GM18907 (cell line): ENCODE results near the gene AGPAT4.

Experiments used
- ATAC-seq: cut with Tn5 transposase; IDR thresholded peaks from one replicate; pipeline ENCODE4 v1.9.1; 2021; ENCODE audit warnings: mild to moderate bottlenecking, moderate library complexity; ENCODE audit not compliant: unreplicated experiment

AGPAT4 gene

DNA sequence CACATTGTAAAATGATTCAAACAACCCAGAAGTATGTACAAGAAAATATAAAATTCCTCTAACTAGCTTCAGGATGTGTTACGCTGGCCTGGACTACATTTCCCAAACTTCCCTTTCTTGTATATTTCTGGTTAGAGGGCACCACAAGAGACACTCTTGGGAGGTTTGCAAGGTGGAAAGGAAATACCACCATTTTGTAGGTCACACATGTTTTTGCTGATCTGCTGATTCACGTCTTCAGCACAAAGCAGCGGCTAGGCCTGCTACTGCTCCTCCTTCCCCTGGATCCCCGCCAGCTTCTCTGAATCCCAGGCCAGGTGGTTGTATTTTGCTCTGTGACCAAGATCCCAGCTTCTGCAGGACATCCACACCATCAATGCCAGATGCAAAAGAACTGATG is 104.2 kb downstream of the AGPAT4 start:
- ATAC-seq, result peak; percentile 0

DNA sequence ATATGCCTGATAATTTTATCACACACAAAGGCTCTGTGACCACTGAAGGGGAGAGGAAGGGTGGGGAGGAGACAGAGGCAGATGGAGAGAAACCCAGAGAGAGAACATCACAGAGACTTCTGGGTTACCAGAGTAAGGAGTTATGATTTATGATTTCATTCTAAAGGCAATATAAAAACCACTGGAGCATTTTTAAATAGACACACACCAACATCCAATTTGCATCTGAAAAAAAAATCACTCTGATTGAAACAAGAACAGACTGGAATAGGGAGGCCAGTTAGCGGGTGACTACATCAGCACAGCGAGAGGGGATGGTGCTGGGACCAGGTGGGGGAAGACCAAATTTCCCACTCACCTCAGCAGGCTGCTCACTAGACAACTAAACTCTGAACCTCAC is 104.8 kb downstream of the AGPAT4 start:
- ATAC-seq, result no peak

DNA sequence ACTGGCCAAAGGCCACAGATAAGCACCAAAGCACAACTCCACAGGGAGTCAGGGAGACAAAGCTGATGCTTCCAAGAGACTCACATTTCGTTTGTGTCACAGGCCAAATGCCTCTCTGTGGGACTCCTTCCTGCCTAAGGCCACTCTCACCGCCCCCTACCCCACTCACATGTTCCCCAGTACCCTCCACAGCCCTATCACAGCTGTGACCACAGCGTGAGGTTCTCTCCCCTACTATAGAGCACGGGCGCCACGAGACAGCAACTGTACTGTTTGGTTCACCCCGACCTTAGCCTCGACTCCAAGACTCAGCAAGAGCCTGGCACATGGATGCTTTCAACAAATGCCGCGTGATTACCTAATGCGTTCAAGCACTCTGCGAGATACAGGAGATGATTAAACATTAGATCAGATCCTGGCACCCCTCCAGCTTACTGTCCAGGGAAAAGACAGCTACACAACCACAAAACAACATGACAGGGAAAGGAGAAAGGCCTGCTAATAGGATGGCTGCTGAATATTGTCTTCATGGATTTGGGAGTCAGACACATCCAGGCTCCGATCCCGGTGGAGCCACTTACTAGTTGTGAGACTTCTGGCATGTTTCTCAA is 105.5 kb downstream of the AGPAT4 start:
- ATAC-seq, result no peak

DNA sequence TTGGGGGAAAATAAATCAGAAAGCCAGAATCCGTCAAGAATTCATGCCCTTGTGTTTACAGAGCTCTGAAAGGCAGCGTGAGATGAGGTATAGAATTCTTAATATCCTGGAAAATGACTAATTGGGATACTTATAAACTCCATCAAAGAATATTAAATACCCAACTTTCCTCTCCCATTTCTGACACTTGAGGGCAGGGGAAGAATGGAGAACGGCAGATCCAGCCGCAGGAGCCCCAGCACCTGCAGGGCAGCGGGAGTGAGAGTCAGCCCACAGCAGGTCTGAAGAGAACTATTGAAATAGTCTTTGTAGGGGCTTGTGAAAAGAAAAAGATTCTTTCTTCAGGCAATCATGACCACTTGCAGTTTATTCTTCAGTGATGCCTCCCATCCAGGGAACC is 107.2 kb downstream of the AGPAT4 start:
- no peak for ATAC-seq

DNA sequence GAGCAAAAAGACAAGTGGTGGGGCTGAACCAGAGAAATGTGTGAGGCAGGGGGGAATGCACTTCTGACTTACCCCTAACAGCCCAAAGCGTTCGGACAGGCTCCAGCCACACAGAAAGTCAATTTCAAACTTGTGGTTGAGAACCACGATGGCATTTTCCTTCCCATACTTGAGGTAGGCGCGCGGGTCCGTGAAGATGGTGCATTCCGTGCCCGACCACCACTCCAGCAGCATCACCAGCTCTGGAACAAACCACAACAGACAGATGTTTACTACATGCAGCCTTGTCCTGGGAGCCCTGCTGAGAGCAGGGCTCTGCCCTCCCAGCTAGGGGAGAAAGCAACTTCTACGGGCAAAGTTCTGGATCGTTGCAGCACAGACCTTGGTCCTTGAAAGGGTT is 107.7 kb downstream of the AGPAT4 start:
- ATAC-seq, result no peak

DNA sequence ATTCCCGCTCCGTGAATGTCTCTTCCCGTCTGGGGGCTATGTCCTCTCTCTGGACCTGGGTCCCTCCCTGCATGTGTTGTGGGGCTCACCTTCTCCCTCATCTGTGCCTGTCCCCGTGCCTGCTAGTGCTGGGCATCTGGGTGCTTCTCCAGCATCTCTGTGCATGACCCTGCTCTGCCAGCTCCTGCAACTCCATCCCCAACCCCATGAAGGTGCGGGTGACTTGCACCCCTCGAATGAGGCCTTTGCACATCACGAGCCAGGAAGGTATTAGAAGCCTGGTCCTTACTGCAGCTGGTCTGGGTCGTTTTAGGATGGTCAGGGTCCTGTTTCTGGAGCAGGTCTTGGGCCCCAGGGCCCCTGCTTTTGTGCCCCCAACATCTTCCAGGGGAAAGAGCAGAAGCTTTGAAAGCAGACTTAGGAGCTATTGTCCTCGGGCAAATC is 109.7 kb downstream of the AGPAT4 start:
- ATAC-seq, result no peak

DNA sequence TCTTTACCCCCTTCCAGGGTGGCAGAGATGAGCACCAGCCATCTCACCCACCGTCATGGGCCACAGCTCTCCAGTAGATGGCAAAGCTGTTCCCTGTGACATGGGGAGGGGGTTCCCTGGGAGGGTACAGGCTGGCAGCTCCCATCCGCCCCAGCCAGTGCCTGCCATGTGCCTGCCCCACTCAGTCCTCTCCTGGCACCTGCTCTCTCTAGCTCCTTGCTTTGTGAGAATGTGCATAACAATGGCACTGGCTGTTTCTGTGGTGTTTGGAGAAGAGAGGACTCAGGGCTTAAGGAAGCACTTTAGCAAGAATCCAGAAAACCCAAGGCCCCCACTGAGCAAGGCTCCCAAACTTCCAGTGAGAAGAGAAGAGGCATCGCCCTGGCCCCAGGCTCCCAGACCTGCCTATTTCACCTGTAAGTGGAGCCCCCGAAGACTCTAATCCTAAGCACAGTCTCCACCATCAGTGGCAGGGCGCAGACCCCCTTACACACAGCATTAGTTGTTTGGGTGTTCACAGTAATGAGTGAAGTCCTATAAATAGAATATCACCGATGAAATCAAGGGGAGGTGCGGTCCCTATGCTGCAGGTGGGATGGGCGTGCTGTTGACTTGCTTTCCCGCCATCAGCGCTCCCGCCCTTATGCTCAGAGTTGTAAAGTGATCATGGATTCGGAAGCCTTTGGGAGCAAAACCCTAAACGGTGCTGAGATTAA is 110.2 kb downstream of the AGPAT4 start:
- ATAC-seq, result no peak

DNA sequence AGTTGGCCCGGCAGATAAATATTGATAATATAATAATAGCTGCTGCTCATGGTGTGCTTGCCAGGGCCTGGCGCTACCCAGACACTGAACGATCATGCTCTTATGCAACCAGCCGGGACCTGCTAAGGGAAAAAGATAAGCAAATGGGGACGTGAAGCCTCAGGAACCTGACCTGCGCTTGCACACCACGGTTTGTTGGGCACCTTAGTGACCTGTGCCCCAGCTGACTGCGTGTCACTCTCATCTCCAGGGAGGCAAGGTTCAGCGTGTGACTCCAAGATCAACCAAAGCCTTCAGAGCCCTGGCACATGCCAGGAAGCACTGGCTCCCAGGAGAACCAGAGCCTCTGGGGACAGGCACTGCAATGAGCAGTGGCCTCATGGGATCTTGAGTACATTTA is 111.1 kb downstream of the AGPAT4 start:
- ATAC-seq, result no peak

DNA sequence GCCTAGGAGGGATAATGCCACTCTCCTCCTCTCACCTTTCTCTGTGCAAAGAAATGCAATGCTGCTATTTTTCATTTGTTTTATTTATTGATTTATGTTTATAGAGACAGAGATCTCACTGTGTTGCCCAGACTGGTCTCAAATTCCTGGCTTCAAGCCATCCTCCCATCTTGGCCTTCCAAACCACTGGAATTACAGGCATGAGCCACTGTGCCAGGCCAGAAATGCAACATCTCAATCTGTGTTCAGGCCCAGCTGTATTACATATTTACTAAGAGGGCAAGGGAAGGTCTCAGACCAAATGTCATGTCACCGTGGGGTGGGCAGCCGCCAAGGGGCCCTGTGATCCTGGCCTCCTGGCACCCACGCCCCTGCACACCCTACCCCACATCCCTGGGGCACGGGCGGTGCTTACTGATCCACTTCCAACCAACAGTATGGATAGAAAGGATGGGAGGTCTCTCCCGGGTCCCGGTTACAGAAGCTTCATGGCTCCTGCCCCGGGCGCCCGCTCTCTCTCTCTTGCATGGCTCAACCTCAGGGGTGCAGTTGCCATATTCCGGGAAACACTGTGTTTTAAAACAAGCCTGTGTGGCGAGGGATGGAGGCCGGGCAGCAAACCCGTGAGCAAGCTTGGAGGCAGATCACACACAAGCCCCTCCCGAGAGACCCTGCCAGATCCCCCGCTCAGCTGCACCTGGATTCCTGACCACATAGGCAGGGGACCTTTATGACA is 111.8 kb downstream of the AGPAT4 start:
- no peak for ATAC-seq

DNA sequence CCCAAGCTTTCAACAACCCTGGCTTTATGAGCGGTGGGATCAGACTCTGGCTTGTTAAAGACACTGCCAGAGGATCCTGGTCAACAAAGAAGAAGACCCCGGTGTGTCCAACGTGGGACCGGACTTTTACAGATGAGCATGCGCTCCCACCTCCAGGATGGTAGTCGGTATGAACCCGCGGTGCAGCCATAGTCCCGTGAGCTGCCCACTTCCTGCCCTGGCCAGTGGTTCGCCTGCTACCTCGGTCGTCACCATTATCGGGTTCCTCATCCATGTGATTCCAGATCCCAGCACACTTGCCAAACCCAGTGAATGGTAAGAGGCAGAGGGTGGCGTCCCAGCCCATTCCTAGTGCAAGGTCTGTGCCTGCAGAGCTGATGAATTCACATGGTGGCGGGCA is 112.7 kb downstream of the AGPAT4 start:
- no peak for ATAC-seq

DNA sequence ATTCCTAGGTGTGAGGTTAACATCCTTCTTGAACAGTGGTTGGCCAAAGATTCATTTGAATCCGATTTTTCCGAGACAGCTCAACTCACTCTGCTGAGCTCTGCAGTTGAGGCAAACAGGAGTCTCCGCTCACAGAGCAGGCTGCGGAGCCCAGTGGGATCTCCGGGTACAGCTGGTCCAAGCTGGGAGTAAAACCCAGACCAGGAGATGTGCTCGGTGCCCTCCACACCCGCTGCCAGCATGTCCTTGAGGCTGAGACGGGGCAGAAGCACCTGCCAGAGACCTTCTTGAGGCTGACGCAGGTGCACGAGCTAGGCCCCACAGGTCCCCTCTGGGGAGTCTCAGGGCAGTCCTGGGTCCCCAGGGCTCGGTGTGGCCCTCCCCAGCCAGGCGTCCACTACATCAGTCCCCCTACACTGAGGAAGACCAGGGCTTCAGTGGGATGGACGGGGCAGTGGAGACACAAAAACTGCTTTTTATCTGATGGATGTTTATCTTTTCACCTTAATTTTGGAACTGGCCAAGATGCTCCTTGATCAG is 119.0 kb downstream of the AGPAT4 start:
- ATAC-seq, result no peak

DNA sequence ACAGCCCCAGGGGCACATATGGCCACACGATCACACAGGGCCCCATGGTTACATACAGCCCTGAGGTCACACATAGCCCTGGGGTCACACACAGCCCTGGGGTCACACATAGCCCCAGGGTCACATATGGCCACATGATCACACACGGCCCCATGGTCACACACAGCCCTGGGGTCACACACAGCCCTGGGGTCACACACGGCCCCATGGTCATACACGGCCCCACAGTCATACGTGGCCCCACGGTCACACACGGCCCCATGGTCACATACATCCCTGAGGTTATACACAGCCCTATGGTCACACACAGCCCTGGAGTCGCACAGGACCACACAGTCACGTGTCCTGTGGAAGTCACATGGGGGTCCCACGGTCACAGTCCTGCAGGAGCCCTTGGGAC is 120.1 kb downstream of the AGPAT4 start:
- no peak for ATAC-seq

DNA sequence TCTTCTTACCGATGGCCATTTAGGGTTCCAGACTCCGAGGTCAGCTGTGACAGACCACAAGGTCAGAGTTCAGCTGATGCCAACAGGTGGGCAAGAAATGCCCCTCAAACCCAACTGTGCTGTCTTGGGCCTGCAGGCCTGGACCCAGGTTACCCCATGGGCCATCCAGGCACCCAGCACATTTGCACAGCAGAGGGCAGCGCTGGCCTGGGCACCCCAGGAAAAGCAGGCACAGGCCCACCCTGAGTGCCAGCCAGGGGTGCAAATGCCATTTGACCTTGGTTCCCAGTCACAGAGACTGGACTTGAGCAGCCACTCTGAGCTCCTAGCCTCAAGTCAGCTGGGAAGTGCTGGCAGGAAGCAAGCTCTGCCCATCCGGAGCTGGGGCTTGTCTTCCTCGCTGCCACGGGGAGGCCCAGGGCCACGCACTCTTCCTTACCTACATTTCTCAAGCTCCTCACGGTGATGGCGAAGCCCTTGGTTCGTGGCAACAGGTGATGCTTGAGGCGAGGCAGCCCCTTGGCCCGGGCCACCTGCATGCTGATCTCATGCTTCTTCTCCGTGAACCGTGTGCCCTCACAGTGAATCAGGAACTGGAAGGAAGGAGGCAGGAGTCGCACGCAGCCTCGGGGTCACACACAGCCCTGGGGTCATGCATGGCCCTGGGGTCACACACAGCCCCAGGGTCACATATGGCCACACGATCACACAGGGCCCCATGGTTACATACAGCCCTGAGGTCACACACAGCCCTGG is 120.8 kb downstream of the AGPAT4 start:
- ATAC-seq, result peak; percentile 50

DNA sequence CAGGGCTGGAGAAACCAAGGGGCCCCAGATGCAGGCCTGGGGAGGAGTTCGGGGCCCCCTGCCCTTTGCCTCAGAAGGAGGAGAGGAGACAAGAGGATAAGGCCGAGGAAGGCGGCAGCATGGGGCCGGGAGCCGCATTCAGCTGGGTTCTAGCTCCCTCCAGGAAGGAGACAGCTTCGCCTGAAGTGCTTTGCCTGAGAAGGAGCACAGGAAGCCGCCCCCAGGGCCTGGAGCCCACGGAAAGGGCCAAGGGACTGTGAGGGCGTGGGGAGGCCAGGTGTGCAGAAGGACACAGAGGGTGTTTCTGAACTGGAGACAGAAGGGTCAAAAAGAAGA is 121.4 kb downstream of the AGPAT4 start:
- ATAC-seq, result no peak

DNA sequence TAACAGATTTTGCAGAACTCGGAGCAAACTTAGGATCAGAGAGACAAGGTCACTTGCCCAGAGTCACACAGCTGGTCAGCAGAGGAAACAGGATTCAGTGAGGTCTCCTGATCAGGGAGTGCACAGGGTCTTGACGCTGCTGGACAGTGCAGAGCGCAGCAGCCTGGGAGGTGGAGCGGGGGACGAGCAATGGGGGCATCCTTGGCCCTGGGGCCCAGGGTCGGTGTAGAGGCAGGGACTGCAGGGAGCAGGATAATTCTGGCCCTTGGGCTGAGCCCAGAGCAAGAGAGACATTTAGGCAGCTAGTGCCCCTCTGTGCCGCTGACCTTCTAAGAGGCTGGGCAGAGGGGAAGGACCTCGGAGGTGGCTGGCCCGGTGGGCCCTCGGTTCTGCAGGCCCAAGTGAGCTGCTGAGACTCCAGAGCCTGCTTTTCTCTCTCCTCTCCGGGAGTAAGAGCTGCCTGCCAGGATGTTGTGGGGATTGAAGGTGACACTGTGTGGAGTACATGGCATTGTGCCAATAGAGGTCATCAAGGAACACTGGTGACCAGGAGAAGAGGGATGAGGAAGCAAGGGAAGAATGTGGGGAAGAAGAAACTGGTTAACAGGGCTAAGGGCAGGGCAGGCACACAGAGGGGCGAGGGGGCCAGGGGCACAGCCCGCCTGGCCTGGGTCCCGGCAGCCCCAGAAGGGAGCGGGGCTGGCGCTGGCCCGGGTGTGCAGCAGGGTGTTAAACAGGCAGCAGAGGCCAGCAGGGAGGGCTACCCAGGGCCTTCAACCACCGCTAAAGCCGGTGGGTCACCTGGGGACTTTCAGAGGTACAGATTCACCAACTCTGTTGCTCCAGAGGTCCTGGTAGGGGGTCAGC is 122.0 kb downstream of the AGPAT4 start:
- no peak for ATAC-seq

DNA sequence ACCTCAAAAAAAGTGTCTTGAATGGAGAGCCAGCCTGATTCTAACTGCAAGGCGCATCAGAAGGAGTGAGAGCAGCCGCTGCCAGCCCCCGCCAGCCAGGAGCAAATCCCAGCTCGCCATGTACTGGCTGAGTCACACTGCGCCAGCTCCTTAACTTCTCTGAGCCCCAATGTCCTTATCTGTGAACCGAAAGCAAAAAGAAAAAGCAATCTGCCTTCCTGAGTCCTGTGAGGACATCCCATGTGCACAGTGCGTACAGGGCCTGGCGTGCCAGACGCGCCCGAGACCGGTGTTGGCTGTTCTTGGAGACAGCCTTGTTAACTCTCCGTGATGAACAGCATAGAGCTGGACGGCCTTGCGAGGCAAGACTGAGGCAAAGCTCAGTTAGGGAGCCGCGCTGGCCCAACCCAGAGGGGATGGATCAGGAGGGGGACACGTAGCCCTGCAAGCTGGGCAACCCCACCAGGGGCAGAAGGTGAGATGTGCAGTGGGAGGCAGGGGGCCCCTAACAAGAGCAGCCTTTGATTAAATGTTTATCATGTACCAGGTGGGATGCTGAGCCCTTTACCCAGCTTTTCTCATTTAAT is 122.7 kb downstream of the AGPAT4 start:
- no peak for ATAC-seq

DNA sequence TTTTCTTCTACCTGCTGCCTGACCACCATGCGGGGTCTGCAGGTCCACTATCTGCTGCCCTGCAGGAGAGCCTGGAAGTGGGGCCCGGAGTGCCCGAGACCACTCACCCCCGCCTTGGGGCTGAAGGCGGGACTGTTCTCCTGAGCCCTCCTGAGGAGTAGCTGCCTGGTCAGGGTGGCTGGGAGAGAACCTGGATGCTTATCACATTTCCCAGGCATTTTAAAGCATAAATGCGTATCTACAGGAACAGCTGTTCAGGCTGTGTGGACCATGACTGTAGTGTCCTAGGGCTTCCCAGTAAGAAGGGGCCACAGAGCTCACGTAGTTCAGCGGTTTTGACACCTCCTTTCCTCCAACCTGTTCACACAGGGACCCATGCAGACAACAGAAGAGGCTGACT is 123.3 kb downstream of the AGPAT4 start:
- no peak for ATAC-seq

DNA sequence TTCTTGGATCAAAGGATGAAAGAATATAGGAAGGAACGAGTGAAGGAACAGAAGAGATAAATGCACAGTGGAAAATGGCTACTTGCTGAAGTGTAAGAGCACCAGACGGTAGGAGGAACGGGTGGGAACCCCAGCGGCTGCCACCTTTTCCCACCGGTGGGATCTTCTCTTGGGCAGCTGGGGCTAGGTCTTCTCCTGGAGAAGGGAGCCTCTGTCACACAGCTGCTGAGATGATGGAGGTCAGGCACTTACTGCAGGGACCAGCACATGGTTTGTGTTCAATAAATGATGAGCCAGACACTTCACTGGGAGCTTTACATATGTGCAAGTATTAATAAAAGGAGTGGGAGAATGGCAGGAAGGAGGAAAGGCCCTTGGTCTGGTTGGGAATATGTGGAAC is 123.7 kb downstream of the AGPAT4 start:
- ATAC-seq, result no peak

DNA sequence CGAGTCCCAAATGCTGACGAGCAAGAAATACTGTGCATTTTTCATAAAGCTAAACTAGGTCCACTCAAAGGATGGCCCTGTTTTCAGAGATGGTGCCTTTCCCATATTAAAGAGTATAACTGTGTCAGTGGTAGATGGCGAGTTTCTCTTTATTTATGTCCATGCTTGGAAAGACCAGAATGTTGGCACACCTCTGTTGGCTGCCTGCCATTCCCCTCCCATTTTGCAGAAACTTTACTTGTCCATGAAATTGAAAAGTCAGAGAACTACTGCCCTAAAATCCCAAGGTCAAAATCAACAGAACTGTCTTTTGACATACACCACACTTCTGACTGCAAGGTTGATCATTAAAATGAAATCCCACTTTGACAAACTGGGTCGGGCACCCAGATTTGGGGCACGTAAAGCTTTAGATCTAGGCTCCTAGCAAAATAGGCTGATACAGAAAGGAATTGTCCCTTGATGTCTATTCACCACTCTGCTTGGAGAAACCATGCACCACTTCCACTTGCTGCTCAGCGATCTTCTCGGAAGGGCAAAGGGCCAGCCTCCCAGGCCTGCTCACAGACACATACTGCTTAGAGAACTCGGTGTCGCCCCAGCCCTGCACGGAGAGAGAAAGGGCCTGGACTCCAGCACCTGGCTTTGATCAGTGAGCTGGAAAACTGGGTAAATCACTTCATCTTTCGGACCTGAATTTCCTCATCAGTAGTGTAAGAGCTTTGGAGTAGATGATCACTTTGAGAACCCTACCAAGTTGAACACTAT is 130.0 kb downstream of the AGPAT4 start:
- no peak for ATAC-seq
